ENCODE results near the gene ATRNL1. TPM values are rescaled to one million over a fixed set of nuclear protein-coding genes. Genes with fewer than 3 reads are reported as not detected.

Gene ATRNL1
- total RNA-seq, 2 donors from 2014 or later = 4.1 to 4.5 TPM

GRCh38 chr10:115436999-115437398 is 343.8 kb downstream of the ATRNL1 start:
- Histone ChIP-seq H3K27me3 (no peaks in the 10 kb centered on the region), H3K36me3 (no peaks in the 10 kb centered on the region), H3K4me1 (no peaks in the 10 kb centered on the region), H3K4me3 (no peak overlapping the region), H3K27ac (no peak overlapping the region), H3K9me3 (no peaks in the 10 kb centered on the region)
- DNase-seq (ENCODE audit: low spot score) = no peak
- no peak for TF ChIP-seq CTCF (IDR thresholded peaks at IDR 0.05)

- Histone ChIP-seq H3K27ac (no peak overlapping the region), H3K27me3 (no peaks in the 10 kb centered on the region), H3K36me3 (no peaks in the 10 kb centered on the region), H3K4me3 (no peak overlapping the region), H3K4me1 (no peaks in the 10 kb centered on the region), H3K9me3 (no peaks in the 10 kb centered on the region)
- no peak for DNase-seq (ENCODE audit: low spot score)
- TF ChIP-seq CTCF (IDR thresholded peaks at IDR 0.05) = no peak
Measured at GRCh38 chr10:115441907-115442545, 348.9 kb downstream of the ATRNL1 start.

GRCh38 chr10:115456812-115457211 is 363.6 kb downstream of the ATRNL1 start:
- no peak for TF ChIP-seq CTCF (IDR thresholded peaks at IDR 0.05)
- H3K27me3 ChIP-seq = no peaks in the 10 kb centered on the region
- H3K4me1 ChIP-seq = no peaks in the 10 kb centered on the region
- H3K4me3 ChIP-seq = no peak overlapping the region
- no peak overlapping the region for H3K27ac ChIP-seq
- no peaks in the 10 kb centered on the region for H3K36me3 ChIP-seq
- DNase-seq (ENCODE audit: low spot score) = no peak
- peaks cover 0 to 10% of the 10 kb centered on the region in 2 donors for H3K9me3 ChIP-seq

- H3K9me3 ChIP-seq = no peaks in the 10 kb centered on the region
- no peaks in the 10 kb centered on the region for H3K4me1 ChIP-seq
- H3K4me3 ChIP-seq = no peak overlapping the region
- no peak overlapping the region for H3K27ac ChIP-seq
- no peaks in the 10 kb centered on the region for H3K27me3 ChIP-seq
- no peaks in the 10 kb centered on the region for H3K36me3 ChIP-seq
- TF ChIP-seq CTCF (IDR thresholded peaks at IDR 0.05) = no peak
- DNase-seq (ENCODE audit: low spot score) = no peak
Measured at GRCh38 chr10:115483294-115483693, 390.1 kb downstream of the ATRNL1 start.

- H3K4me3 ChIP-seq = no peak overlapping the region
- H3K27ac ChIP-seq = no peak overlapping the region
- no peaks in the 10 kb centered on the region for H3K27me3 ChIP-seq
- H3K36me3 ChIP-seq = no peaks in the 10 kb centered on the region
- no peaks in the 10 kb centered on the region for H3K4me1 ChIP-seq
- H3K9me3 ChIP-seq = no peaks in the 10 kb centered on the region
- no peak for DNase-seq (ENCODE audit: low spot score)
- no peak for TF ChIP-seq CTCF (IDR thresholded peaks at IDR 0.05)
Measured at GRCh38 chr10:115491526-115492140, 398.5 kb downstream of the ATRNL1 start.

- no peak for TF ChIP-seq CTCF (IDR thresholded peaks at IDR 0.05)
- Histone ChIP-seq H3K4me3 (no peak overlapping the region), H3K9me3 (peaks cover 0 to 15% of the 10 kb centered on the region in 2 donors)
Measured at GRCh38 chr10:115503546-115503945, 410.4 kb downstream of the ATRNL1 start.

More at GRCh38 chr10:115503546-115503945, 410.4 kb downstream of the ATRNL1 start:
- no peaks in the 10 kb centered on the region for H3K36me3 ChIP-seq
- DNase-seq (ENCODE audit: low spot score) = no peak
- no peaks in the 10 kb centered on the region for H3K4me1 ChIP-seq
- H3K27ac ChIP-seq = no peak overlapping the region
- no peaks in the 10 kb centered on the region for H3K27me3 ChIP-seq

Measured in right atrium auricular region (tissue), 2 donors.